MM.1S (cell line): Measurements from ENCODE around the gene PACS2.

Experiments
- CTCF ChIP-seq: fragments of 300-600 bp; sonication (generic); IDR thresholded peaks from 2 replicates; pipeline ENCODE4 v1.5.1; 2016; ENCODE audit warnings: antibody characterized with exemption, low read length, mixed read lengths
- EZH2phosphoT487 ChIP-seq: fragments of 300-600 bp; sonication (generic); IDR thresholded peaks from 2 replicates; pipeline ENCODE4 v1.6.1; 2018; ENCODE audit warnings: antibody characterized with exemption, low read length

DNA sequence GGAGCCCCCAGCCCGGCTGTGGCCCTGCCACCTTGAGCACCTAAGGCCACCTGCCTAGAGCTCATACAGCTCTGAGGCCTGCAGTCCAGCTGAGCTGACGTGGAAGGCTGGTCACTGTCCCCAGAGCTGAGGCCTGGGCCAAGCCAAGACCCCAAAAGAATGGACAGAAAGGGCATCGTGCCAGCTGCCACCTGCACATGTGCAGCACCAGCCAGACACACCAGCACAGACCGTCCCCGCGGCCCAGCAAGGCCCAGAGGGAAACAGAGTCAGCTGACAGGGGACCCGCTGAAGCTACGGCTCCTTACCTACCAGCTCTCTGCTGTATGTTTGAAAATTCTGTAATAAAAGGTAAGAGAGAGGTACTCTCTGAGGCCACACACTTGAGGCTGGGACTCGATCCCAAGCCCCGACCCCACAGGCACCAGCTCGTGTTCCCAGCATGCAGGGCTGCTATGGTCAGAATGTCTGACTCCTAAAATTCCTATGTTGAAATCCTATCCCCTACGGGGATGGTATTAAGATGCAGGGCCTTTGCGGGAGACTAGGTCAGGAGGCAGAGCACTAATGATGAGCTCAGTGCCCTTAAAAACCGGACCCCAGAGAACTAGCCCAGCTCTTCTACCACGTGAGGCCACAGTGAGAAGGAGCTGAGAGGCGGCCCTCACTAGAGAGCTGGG lies 39.1 kb upstream of the PACS2 start:
- no peak for TF ChIP-seq CTCF
- no peak for TF ChIP-seq EZH2phosphoT487
